GM19397 (cell line): ENCODE results near the gene DUOXA2.
A peak's percentile ranks its signal among the peaks of the same experiment; 100 is the strongest.

Experiments
- ATAC-seq: cut with Tn5 transposase; IDR thresholded peaks from one replicate; pipeline ENCODE4 v1.9.1; 2021; ENCODE audit warnings: mild to moderate bottlenecking, moderate library complexity; ENCODE audit not compliant: unreplicated experiment

Gene DUOXA2

DNA sequence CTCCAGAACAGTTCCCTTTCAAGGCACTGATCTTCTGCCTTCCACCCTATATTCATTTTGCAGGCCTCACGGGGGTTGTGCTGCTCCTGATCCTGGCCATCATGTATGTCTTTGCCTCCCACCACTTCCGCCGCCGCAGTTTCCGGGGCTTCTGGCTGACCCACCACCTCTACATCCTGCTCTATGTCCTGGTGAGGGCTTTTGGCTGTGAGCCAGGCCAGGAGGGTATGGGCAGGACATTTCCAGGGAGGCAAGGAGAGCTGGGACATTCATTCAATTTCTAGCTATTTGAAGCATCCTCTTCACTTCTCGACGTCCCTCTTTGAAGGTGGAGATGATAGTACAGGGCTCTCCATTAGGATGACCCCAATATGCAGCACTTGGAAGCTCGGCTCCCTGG lies 41.6 kb downstream of the DUOXA2 start:
- no peak for ATAC-seq

DNA sequence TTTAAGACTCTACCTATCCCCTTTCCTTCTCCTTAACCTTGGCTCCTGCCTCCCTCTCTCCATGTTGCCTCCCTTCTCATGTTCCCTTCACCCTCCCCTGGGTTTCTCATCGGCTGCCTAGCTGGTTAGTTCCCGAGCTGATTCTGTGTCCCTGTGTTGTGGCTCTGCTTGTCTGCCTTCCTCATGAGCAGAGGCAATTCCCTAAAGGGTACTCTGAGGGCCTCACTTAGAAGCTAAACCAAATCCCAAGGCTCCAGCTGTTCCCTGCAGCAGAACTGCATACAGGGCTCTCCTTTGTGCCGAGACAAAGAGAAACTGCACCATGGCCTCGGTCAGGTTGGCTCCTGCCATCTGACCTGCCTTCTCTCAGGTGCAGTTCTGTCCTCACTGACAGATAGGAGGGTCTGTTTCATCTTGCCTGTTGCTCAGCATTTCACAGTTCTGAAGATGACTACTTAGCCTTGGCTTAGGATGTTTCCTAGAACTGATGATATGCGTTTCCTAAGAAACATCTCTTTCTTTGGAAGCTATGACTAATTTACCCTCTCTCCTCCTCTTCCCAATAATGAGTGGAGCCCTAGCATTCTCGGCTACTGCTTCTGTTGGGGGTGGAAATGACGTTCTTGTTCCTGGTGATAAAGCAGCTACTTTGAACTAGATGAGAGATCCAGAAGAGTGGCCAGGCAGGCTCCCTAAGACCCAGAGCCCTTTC lies 42.8 kb downstream of the DUOXA2 start:
- no peak for ATAC-seq

DNA sequence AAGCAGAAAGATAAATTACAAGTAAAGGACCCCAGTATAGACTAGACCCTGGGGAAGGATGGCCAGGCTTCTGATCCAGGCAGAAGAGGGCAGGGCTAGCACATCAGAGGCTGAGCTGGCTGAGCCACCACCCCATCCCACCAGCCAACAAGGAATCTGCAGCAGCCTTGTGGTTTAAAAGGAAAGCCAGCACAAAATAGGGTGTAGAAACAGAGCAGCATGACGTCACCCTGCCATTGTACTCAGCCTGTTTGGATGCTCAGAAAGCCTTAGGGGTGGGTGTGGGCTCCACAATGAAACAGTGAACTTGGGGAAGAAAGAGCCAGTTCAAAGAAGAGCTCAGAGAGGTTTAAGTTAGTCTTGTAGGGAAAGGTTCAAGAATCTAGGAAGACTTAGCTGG lies 43.8 kb downstream of the DUOXA2 start:
- ATAC-seq, result no peak

DNA sequence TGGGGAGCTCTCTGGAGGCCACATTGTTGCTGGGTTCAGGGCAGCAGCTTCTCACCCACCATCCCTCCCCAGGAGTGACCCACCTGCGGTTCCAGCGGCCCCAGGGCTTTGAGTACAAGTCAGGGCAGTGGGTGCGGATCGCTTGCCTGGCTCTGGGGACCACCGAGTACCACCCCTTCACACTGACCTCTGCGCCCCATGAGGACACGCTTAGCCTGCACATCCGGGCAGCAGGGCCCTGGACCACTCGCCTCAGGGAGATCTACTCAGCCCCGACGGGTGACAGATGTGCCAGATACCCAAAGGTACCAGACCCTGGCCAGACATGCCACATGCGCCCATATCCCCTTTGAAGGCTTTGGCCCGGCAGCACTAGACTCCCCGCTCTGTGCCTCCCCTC lies 47.5 kb downstream of the DUOXA2 start:
- no peak for ATAC-seq

DNA sequence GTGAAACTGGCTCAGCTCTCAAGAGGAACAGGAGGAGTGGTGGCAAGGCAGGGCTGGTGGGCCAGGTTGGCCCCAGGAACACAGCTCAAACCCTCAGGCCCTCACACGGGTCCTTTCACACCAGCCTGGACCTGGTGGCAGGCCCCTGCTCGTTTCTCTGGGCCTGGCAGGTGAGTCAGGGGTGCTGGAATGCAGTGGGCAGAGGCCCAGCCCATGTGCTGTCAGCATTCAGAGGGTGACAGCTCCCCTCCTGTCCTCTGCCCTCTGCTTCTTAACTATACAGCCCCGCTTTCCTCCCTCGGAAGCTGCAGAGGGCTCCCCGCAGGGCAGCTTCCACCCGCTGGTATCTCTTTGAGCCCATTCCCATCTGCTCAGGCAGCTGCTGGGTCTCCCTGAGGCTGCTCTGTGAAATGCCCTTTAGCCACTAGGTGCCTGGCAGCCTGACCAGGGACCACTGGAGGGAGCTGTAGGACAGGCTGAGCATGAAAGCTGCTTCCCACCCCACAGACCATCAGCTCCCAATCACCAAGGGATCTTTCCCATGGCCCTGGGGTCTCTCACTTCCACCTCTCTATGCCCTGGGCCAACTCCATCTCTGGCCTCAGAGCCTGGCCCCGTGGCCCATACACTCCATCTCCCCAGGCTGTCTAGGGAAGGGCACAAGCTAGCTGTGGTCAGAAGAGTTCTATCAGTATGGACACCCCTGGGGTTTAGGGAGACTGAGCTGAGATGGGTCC lies 48.8 kb downstream of the DUOXA2 start:
- no peak for ATAC-seq

DNA sequence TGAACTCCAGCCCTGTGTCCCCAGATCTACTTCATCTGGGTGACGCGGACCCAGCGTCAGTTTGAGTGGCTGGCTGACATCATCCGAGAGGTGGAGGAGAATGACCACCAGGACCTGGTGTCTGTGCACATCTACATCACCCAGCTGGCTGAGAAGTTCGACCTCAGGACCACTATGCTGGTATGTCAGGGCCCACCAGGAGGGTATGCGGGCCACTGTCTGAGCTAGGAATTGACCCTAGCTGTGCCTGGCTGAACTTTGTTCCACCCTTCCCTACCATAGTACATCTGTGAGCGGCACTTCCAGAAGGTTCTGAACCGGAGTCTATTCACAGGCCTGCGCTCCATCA lies 49.4 kb downstream of the DUOXA2 start:
- no peak for ATAC-seq

DNA sequence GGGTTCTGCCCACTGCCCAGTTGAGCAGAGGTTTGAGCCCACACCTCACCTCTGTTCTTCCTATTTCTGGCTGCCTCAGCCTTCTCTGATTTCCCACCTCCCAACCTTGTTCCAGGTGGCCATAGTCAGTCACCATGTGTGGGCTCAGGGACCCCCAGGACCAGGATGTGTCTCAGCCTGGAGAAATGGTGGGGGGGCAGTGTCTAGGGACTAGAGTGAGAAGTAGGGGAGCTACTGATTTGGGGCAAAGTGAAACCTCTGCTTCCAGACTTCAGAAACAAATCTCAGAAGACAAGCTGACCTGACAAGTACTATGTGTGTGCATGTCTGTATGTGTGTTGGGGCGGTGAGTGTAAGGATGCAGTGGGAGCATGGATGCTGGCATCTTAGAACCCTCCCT lies 50.8 kb downstream of the DUOXA2 start:
- ATAC-seq, result no peak

DNA sequence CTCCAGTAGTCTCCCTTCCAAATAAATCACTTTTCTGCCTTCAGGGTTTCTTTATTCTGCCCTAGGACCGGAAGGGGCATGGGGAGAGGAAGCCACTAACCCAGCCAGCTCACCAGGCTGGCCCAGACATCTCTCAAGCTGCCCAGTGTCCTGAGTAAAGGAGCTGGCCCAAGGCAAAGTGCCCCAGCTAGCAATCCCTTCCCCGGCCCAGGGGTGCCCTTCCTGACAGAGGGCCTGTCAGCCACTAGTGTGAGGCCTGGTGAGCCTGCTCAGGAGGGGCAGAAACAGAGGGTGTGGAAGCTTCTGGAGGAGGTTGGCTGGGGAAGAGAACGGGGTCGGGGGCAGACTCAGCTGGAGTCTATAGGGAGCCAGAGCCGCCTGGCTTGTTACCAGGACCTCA lies 51.4 kb downstream of the DUOXA2 start:
- ATAC-seq, result no peak

DNA sequence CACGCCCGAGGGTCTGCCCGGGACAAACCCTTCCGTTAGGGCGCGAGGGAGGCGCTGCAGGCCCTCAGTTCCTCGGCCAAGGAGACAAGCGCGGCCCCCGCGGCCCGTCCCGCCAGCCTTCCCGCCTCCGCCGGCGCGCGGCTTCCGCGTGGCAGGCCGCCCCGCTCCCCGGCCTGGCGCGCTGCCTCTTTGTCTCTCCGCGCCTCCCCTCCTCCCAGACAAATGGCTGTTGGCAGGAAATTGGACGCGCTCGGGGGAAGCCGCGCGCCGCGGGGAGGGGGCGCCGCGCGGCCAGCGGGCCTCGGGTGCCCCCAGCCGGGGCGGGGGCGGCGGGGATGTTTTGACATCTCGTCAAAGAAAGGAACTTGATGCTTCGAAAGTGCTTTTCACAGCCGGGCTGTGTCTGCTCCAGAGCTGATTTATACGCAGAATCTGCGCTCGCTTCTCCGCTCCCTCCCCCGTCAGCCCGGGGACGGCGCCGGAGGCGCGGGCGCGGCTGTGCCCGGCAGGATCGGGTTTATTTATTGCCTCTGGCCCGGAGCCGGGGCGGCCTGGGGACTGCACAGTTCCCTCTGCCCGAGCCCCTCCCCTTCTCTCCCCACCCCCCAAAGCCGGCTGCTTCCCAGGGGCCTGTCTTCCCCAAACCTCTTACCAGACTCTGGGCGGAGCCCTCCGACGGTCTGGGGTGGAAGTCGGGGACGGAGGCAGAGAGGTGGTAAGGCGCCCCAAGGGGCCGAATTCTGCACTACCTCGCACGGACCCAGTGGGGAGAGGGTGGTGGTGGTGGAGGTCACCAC lies 52.9 kb downstream of the DUOXA2 start:
- peak; percentile 85 for ATAC-seq

DNA sequence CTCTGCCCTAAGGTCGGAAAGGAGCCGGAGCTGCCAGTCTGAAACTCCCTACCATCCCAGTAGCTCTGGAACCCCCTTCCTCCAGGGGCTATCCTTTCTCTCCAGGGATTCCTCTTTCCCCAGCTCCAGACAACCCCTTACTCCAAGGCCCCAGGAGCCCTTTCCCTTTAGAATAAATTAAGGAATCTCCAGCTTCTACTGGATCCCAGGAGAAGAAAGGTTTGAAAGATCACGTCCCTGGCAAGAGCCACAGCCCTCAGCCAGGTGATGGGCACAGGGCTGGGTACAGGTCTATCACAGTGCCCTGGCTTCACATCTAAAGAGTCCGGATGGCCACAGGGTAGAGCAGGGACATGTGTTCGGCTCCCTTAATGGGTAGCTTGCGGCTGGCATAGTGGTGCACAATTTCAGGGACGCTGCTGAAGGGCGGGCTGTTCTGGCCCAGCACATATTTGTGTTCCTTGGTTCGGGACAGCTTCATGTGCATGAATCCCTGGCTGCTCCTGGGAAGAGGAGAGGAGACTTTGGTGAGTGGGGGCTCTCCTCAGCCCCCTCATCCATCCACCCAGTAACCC lies 53.6 kb downstream of the DUOXA2 start:
- ATAC-seq, result no peak
